GM23338 (cell line): Measurements from ENCODE around the gene SLC45A2. TPM values are rescaled to one million over a fixed set of nuclear protein-coding genes. Genes with fewer than 3 reads are reported as not detected.

Experiments used
- ATAC-seq: fragments of 200-7000 bp; cut with Tn5 transposase; 3 replicates; pipeline ENCODE4 v1.9.1; 2020
- DNase-seq: peaks from one replicate; pipeline ENCODE4 v3.0.0-alpha.2; 2015; ENCODE audit warnings: low spot score
- H2AFZ ChIP-seq: fragments of 200-600 bp; sonication (generic); 2 replicates; pipeline ENCODE4 v1.8.0; 2016; ENCODE audit warnings: antibody characterized with exemption, mild to moderate bottlenecking, moderate library complexity
- H3F3A ChIP-seq: fragments of 200-600 bp; sonication (generic); replicated peaks from 2 replicates; pipeline ENCODE4 v1.8.0; 2017; ENCODE audit warnings: antibody characterized with exemption, mixed run types, low read depth
- H3K27ac ChIP-seq: fragments of 200-600 bp; sonication (generic); 2 replicates; pipeline ENCODE4 v1.6.1; 2016; ENCODE audit warnings: low read depth
- H3K27me3 ChIP-seq: fragments of 200-600 bp; sonication (generic); 2 replicates; pipeline ENCODE4 v1.8.0; 2016; ENCODE audit warnings: mild to moderate bottlenecking, mixed run types, moderate library complexity; ENCODE audit not compliant: insufficient read depth
- H3K36me3 ChIP-seq: fragments of 200-600 bp; sonication (generic); 2 replicates; pipeline ENCODE4 v1.8.0; 2016; ENCODE audit warnings: mild to moderate bottlenecking; ENCODE audit not compliant: insufficient read depth
- H3K4me1 ChIP-seq: fragments of 200-600 bp; sonication (generic); 2 replicates; pipeline ENCODE4 v1.8.0; 2016; ENCODE audit warnings: mild to moderate bottlenecking, moderate library complexity; ENCODE audit not compliant: insufficient read depth
- H3K4me2 ChIP-seq: fragments of 200-600 bp; sonication (generic); 2 replicates; pipeline ENCODE4 v1.7.1; 2017; ENCODE audit warnings: mixed run types
- H3K4me3 ChIP-seq: fragments of 200-600 bp; sonication (generic); 2 replicates; pipeline ENCODE4 v1.6.1; 2016; ENCODE audit warnings: mixed run types
- H3K79me2 ChIP-seq: fragments of 200-600 bp; sonication (generic); replicated peaks from 2 replicates; pipeline ENCODE4 v1.8.0; 2017; ENCODE audit warnings: mild to moderate bottlenecking; ENCODE audit not compliant: insufficient read depth
- H3K9me2 ChIP-seq: fragments of 200-600 bp; sonication (generic); 2 replicates; pipeline ENCODE4 v1.8.0; 2017; ENCODE audit not compliant: insufficient read depth
- H4K20me1 ChIP-seq: fragments of 200-600 bp; sonication (generic); replicated peaks from 2 replicates; pipeline ENCODE4 v1.8.0; 2017; ENCODE audit warnings: mild to moderate bottlenecking; ENCODE audit not compliant: insufficient read depth
- H3K27ac Mint-ChIP-seq: 2 replicates; pipeline ENCODE4 v1.8.0; 2020; ENCODE audit warnings: inconsistent platforms, mild to moderate bottlenecking, moderate library complexity, mixed read lengths
- H3K27me3 Mint-ChIP-seq: 3 replicates; pipeline ENCODE4 v1.8.0; 2022; ENCODE audit warnings: low read depth, mild to moderate bottlenecking, moderate library complexity, mixed read lengths, inconsistent platforms; ENCODE audit not compliant: insufficient read depth, poor library complexity
- H3K36me3 Mint-ChIP-seq: 3 replicates; pipeline ENCODE4 v1.8.0; 2021; ENCODE audit warnings: low read depth, mild to moderate bottlenecking, inconsistent platforms, moderate library complexity, mixed read lengths
- H3K4me1 Mint-ChIP-seq: 3 replicates; pipeline ENCODE4 v1.8.0; 2020; ENCODE audit warnings: mild to moderate bottlenecking, inconsistent platforms, mixed read lengths
- H3K4me3 Mint-ChIP-seq: 3 replicates; pipeline ENCODE4 v1.8.0; 2021; ENCODE audit warnings: moderate library complexity, mild to moderate bottlenecking, inconsistent platforms, mixed read lengths
- H3K9me3 Mint-ChIP-seq: 3 replicates; pipeline ENCODE4 v1.8.0; 2020; ENCODE audit warnings: moderate library complexity, mild to moderate bottlenecking, inconsistent platforms, mixed read lengths
- CTCF ChIP-seq, 2 experiments: fragments of 200-600 bp in 1 of 2; sonication (generic) in 1 of 2; conservative IDR thresholded peaks; 2 replicates each; pipeline versions ENCODE4 v1.5.1 to v1.6.1; 2016 to 2017; ENCODE audit warnings: antibody characterized with exemption in 2 of 2, low read depth in 2 of 2, mild to moderate bottlenecking in 2 of 2, moderate library complexity in 1 of 2
- EZH2phosphoT487 ChIP-seq: fragments of 200-600 bp; sonication (generic); IDR thresholded peaks from one replicate; pipeline ENCODE4 v1.8.1; 2018; ENCODE audit warnings: antibody characterized with exemption; ENCODE audit not compliant: unreplicated experiment
- NANOG ChIP-seq: IDR thresholded peaks from 2 replicates; pipeline ENCODE4 v1.6.1; 2016; ENCODE audit warnings: antibody characterized with exemption, borderline replicate concordance
- POLR2AphosphoS5 ChIP-seq: IDR thresholded peaks from 2 replicates; pipeline ENCODE4 v1.6.1; 2016; ENCODE audit warnings: antibody characterized with exemption, low read depth
- REST ChIP-seq: IDR thresholded peaks from one replicate; pipeline ENCODE4 v1.6.1; 2018; ENCODE audit warnings: antibody characterized with exemption; ENCODE audit not compliant: unreplicated experiment
- STAT1 ChIP-seq: IDR thresholded peaks from one replicate; pipeline ENCODE4 v1.6.1; 2016; ENCODE audit warnings: antibody characterized with exemption; ENCODE audit not compliant: unreplicated experiment
- ZNF462 ChIP-seq: fragments of 250-450 bp; sonication (Bioruptor Pico); IDR thresholded peaks from 2 replicates; pipeline ENCODE4 v1.5.0; 2020; ENCODE audit warnings: mild to moderate bottlenecking, moderate library complexity
- polyA plus RNA-seq: library from polyadenylated mRNA; unstranded; fragments of >200 nt; fragmentation: Nextera tagmentation; extraction: Ambion mirVana; gene quantifications from 2 replicates; pipeline ENCODE4 v1.2.1, GENCODE V29; 2016
- total RNA-seq: library from RNA; depleted of rRNA; stranded (reverse); fragments of >200 nt; shearing (Covaris generic); gene quantifications from 2 replicates; pipeline ENCODE4 v1.2.3, GENCODE V29; 2014

The SLC45A2 gene
- total and polyA plus RNA-seq, 2 experiments from 2014 or later: not detected

- DNase-seq (peak; percentile 94), ATAC-seq (peak; percentile 93)
- Histone ChIP-seq H3K4me2 (peak within 1 kb of the TSS; percentile 78), H3K27ac (peak within 1 kb of the TSS; percentile 96), H3K27me3 (no peaks in the 10 kb centered on the region), H3K9me2 (no peaks in the 10 kb centered on the region), H3K4me1 (peaks cover 5% of the 10 kb centered on the region; the same call in 1 of the 2 replicates), H2AFZ (peak within 1 kb of the TSS; percentile 89), H3K4me3 (peak within 1 kb of the TSS; percentile 59), H3F3A (no peaks in the 10 kb centered on the region), H3K79me2 (no peaks in the 10 kb centered on the region), H3K36me3 (0 out of 2 replicates have a peak, but pooled peaks cover 3% of the 10 kb centered on the region), H4K20me1 (no peaks in the 10 kb centered on the region)
- H3K27me3 Mint-ChIP-seq: peaks cover 10% of the 10 kb centered on the region
- peak within 1 kb of the TSS; percentile 91 for H3K4me3 Mint-ChIP-seq
- TF ChIP-seq CTCF (conservative IDR thresholded peaks at IDR 0.05; ENCODE audit: low read depth in 2 of 2): no peak
- TF ChIP-seq STAT1: no peak
- TF ChIP-seq EZH2phosphoT487: no peak
- peak; percentile 26 for TF ChIP-seq REST
- TF ChIP-seq POLR2AphosphoS5: peak; percentile 95
- no peaks in the 10 kb centered on the region for H3K9me3 Mint-ChIP-seq
- peaks cover 11% of the 10 kb centered on the region for H3K36me3 Mint-ChIP-seq
- H3K27ac Mint-ChIP-seq: peak within 1 kb of the TSS; percentile 97
- peaks cover 12% of the 10 kb centered on the region for H3K4me1 Mint-ChIP-seq
These were observed 23.4 kb upstream of the SLC45A2 start, which contains the start of gene AMACR for GRCh38 chr5:34007621-34008600. Gene AMACR (minus strand): TSS chr5:34008050. CDS start chr5:34008019, 31 bp downstream.

GRCh38 chr5:34007201-34007620 lies 22.7 kb upstream of the SLC45A2 start:
- no peaks in the 10 kb centered on the region for H3K9me2 ChIP-seq
- H3K27ac Mint-ChIP-seq: peak overlapping the region; percentile 94
- H3K4me1 Mint-ChIP-seq: peaks cover 12% of the 10 kb centered on the region
- no peaks in the 10 kb centered on the region for H3K79me2 ChIP-seq
- H3K27me3 Mint-ChIP-seq: peaks cover 10% of the 10 kb centered on the region
- H3K27me3 ChIP-seq: no peaks in the 10 kb centered on the region
- H4K20me1 ChIP-seq: no peaks in the 10 kb centered on the region
- peak overlapping the region; percentile 91 for H3K4me3 Mint-ChIP-seq
- peak overlapping the region; percentile 82 for H3K27ac ChIP-seq
- no peaks in the 10 kb centered on the region for H3K9me3 Mint-ChIP-seq
- peak overlapping the region; percentile 89 for H2AFZ ChIP-seq
- peak; percentile 17 for ATAC-seq
- H3K36me3 Mint-ChIP-seq: peaks cover 11% of the 10 kb centered on the region
- no peaks in the 10 kb centered on the region for H3F3A ChIP-seq
- H3K4me1 ChIP-seq: peaks cover 5% of the 10 kb centered on the region; the same call in 1 of the 2 replicates
- peak overlapping the region; percentile 78 for H3K4me2 ChIP-seq
- DNase-seq: peak; percentile 24
- 0 out of 2 replicates have a peak, but pooled peaks cover 3% of the 10 kb centered on the region for H3K36me3 ChIP-seq
- H3K4me3 ChIP-seq: peak overlapping the region; percentile 59
- TF ChIP-seq ZNF462 (CRISPR knock-in tag): no peak
- TF ChIP-seq NANOG: no peak
